Activated CD8-positive, alpha-beta T cell treated with anti-CD3 and anti-CD28 coated beads for 36 hours (primary cell): ENCODE data around the gene CD44. TPM values are rescaled to one million over a fixed set of nuclear protein-coding genes. Genes with fewer than 3 reads are reported as not detected.

ENCODE experiments used
- ATAC-seq: fragments of 200-7000 bp; cut with Tn5 transposase; one replicate; pipeline ENCODE4 v1.10.0; 2021; ENCODE audit warnings: mild to moderate bottlenecking, moderate library complexity
- CTCF ChIA-PET: fragments of 350-600 bp; sonication (Branson Sonifier 250); formaldehyde crosslinking; loops from one replicate; lab custom pipeline; 2021; ENCODE audit warnings: antibody characterized with exemption; lab: Charles Lee
- POLR2A ChIA-PET: fragments of 350-600 bp; sonication (Branson Sonifier 250); formaldehyde crosslinking; loops from one replicate; lab custom pipeline; 2021; ENCODE audit warnings: antibody characterized with exemption; lab: Charles Lee
- DNase-seq: peaks from one replicate; pipeline ENCODE4 v3.0.0-alpha.2; 2020
- H3K27ac Mint-ChIP-seq: one replicate; pipeline ENCODE4 v1.8.0; 2021; ENCODE audit warnings: mild to moderate bottlenecking, mixed read lengths
- H3K27me3 Mint-ChIP-seq: one replicate; pipeline ENCODE4 v1.8.0; 2021; ENCODE audit warnings: mixed read lengths
- H3K36me3 Mint-ChIP-seq: one replicate; pipeline ENCODE4 v1.8.0; 2021; ENCODE audit warnings: low read depth, mixed read lengths
- H3K4me1 Mint-ChIP-seq: one replicate; pipeline ENCODE4 v1.8.0; 2021; ENCODE audit warnings: low read depth, mixed read lengths
- H3K4me3 Mint-ChIP-seq: one replicate; pipeline ENCODE4 v1.8.0; 2021; ENCODE audit warnings: mild to moderate bottlenecking, moderate library complexity, mixed read lengths
- H3K9me3 Mint-ChIP-seq: one replicate; pipeline ENCODE4 v1.8.0; 2021; ENCODE audit warnings: mixed read lengths
- intact Hi-C: fragments of 100-400 bp; cut with micrococcal nuclease; formaldehyde crosslinking; loops from one replicate; pipeline ENCODE4 v1.10.0; 2022
- total RNA-seq, 2 experiments: library from RNA; stranded (reverse); gene quantifications; one replicate each; pipeline ENCODE4 v1.2.3, GENCODE V29; 2021
- TF ChIP-seq, protein P1 (sequence below): fragments of 200-600 bp; IDR thresholded peaks from one replicate; pipeline ENCODE4 v1.8.0; 2022; ENCODE audit warnings: antibody characterized with exemption, mild to moderate bottlenecking

CD44 gene
- total RNA-seq, 2 experiments from 2014 or later, result 363 to 373 TPM

DNA sequence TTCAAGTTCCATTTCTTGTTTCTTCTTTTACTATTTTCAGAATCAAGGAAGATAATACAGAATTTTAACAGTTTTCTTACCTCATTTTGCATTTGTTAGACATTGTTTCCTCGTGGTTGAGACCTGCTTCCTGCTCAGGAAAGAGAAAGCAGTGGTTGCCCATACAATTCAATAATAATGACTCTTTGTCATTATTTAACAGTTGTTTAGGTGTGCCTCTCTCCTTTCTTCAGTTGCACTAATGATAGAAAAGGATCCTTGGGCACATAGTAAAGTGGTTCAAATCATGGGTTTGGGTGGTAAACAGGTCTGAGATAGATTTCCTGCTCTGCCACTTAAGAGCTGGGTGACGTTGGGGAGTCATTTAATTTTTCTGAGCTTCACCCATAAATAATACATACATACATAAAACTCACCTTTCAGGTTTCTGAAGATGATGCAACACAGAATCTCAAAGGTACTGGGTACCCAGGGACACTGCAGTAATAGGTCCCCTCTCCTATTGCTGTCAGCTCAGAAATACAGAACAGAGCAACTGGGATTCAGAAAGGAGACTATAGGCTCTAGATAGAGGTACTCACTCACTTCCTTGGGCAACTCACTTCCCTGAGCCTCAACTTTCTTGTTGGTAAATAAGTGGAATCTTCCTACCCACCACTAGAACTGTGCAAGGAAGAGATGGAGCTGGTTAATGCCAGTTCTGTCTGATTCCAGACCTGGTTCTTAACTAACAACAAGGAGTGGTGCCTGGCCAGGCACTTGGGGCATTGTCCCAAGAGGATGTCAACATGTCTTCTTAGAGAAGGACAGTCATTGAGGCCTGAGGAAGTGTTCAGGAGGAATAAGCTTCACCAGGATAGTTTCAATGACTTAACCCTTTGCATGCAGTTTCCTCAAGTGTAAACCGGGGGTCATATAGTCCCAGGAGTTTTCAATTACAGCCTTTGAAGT lies 34.9 kb downstream of the CD44 start:
- Mint-ChIP-seq H3K4me1 (peaks cover 94% of the 10 kb centered on the region), H3K27ac (peak overlapping the region; percentile 84), H3K36me3 (peaks cover 79% of the 10 kb centered on the region), H3K9me3 (peaks cover 2% of the 10 kb centered on the region), H3K4me3 (peak overlapping the region; percentile 36), H3K27me3 (no peaks in the 10 kb centered on the region)
- no peak for ATAC-seq
- intact Hi-C loops, result no loop called here
- DNase-seq, result no peak
- TF ChIP-seq, protein P1, sequence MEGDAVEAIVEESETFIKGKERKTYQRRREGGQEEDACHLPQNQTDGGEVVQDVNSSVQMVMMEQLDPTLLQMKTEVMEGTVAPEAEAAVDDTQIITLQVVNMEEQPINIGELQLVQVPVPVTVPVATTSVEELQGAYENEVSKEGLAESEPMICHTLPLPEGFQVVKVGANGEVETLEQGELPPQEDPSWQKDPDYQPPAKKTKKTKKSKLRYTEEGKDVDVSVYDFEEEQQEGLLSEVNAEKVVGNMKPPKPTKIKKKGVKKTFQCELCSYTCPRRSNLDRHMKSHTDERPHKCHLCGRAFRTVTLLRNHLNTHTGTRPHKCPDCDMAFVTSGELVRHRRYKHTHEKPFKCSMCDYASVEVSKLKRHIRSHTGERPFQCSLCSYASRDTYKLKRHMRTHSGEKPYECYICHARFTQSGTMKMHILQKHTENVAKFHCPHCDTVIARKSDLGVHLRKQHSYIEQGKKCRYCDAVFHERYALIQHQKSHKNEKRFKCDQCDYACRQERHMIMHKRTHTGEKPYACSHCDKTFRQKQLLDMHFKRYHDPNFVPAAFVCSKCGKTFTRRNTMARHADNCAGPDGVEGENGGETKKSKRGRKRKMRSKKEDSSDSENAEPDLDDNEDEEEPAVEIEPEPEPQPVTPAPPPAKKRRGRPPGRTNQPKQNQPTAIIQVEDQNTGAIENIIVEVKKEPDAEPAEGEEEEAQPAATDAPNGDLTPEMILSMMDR, result no peak
- POLR2A ChIA-PET, result interaction anchor here (1.0 to 8.6 kb wide), 8 partner anchors 8 to 137 kb away, joined by 3 to 68 read pairs (median 6); partner anchors contain the start of gene CD44
- CTCF ChIA-PET, result interaction anchor here (0.7 to 3.6 kb wide), 8 partner anchors 7 to 64 kb away, joined by 3 to 28 read pairs (median 4); no protein-coding TSS in a partner anchor

DNA sequence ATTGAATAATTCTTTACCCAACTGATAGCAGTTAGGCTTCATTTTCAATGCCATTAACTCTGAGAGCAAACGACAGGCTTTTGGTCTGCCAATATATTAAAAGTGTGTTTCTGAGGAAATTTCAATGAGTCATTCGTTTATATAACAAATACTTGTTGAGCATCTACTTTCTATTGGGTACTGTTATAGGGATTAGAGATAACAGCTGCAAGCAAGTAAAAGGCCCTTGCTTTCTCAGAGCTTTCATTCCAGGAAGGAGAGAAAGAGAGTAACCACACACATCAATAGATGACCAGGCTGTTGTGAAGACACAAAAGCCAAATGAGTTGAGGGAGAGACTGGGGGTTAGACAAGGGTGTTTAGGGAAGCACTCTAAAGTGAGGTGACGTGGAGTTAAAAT lies 35.7 kb downstream of the CD44 start:
- ATAC-seq (peak; percentile 29), DNase-seq (no peak)
- intact Hi-C loops, result loop anchor here (5.0 kb wide), 1 partner anchor 63 kb away; no protein-coding TSS in a partner anchor
- TF ChIP-seq, protein P1, result no peak
- Mint-ChIP-seq H3K9me3 (peaks cover 2% of the 10 kb centered on the region), H3K4me3 (no peak overlapping the region), H3K4me1 (peaks cover 94% of the 10 kb centered on the region), H3K27ac (peak overlapping the region; percentile 84), H3K36me3 (peaks cover 79% of the 10 kb centered on the region), H3K27me3 (no peaks in the 10 kb centered on the region)
- POLR2A ChIA-PET, result interaction anchor here (1.0 to 8.6 kb wide), 8 partner anchors 8 to 138 kb away, joined by 3 to 68 read pairs (median 6); partner anchors contain the start of gene CD44
- CTCF ChIA-PET, result interaction anchor here (0.7 to 3.6 kb wide), 6 partner anchors 8 to 63 kb away, joined by 3 to 28 read pairs (median 4); no protein-coding TSS in a partner anchor

DNA sequence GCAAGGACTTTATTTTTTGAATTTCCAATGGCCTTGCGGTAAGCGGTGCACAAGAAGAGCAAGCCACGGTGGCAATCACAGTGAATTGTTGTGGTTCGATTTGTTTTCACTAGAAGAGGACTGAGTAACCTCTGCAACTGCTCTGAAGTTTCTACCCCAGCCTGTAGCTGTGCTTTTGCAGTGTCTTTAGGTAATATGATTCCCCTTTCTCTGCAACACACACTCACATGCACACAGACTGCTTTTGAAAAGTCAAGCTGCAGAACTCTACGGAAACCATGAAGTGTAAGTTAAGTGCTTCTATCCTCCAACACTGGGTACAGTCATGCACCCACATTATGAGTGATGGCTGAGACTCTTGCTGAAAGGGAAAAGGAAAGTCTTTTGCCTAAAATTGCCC lies 38.4 kb downstream of the CD44 start:
- POLR2A ChIA-PET, result interaction anchor here (0.7 to 8.6 kb wide), 11 partner anchors 10 to 260 kb away, joined by 3 to 68 read pairs (median 3); partner anchors contain the start of gene CD44
- TF ChIP-seq, protein P1, result no peak
- Mint-ChIP-seq H3K27ac (peak overlapping the region; percentile 89), H3K9me3 (no peaks in the 10 kb centered on the region), H3K27me3 (no peaks in the 10 kb centered on the region), H3K36me3 (peaks cover 81% of the 10 kb centered on the region), H3K4me1 (peaks cover 90% of the 10 kb centered on the region), H3K4me3 (no peak overlapping the region)
- DNase-seq, result peak; percentile 69
- intact Hi-C loops, result loop anchor here (1.0 to 5.0 kb wide), 3 partner anchors 11 to 60 kb away; no protein-coding TSS in a partner anchor
- ATAC-seq, result peak; percentile 72
- CTCF ChIA-PET, result interaction anchor here (0.7 to 8.3 kb wide), 11 partner anchors 11 to 214 kb away, joined by 3 to 89 read pairs (median 4); no protein-coding TSS in a partner anchor

DNA sequence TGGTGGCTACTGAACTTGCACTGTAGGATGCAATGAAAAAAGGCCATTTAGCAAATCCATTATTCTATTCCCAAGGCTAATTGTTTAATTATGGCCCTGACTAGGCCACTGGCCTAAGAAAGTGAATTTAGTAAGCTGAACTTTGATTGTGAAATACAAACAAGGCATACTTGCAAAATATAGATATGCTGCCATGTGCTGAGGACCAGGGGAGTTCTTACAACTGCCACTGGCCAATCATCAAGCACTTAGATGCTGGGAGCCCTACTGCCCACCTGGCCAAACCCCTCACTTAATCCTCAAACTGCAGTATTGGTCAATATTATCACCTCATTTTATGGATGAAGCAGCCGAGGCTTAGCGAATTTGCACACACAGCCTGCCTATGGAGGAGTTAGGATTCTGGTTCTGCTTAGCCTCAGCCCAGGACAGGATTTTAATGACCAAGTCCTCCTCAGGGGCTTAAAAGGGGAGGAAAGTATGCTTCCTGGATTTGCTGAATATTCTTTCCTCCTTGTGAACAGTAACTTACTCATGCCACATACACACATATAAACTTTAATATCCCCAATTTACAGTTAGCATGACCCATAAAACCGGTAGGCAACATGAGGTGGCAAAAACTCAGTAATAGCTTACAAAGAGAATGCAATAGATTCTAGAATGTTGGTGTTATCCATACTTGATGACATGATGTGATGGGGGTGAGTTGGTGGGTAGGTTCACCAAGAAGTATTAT lies 39.3 kb downstream of the CD44 start:
- POLR2A ChIA-PET, result interaction anchor here (0.7 to 8.6 kb wide), 13 partner anchors 11 to 260 kb away, joined by 3 to 68 read pairs (median 4); partner anchors contain the start of gene CD44
- Mint-ChIP-seq H3K27me3 (no peaks in the 10 kb centered on the region), H3K36me3 (peaks cover 82% of the 10 kb centered on the region), H3K4me3 (no peak overlapping the region), H3K27ac (peak overlapping the region; percentile 89), H3K4me1 (peaks cover 90% of the 10 kb centered on the region), H3K9me3 (no peaks in the 10 kb centered on the region)
- intact Hi-C loops, result loop anchor here (5.0 kb wide), 1 partner anchor 59 kb away; no protein-coding TSS in a partner anchor
- TF ChIP-seq, protein P1, result no peak
- ATAC-seq (no peak), DNase-seq (no peak)
- CTCF ChIA-PET, result interaction anchor here (1.0 to 8.3 kb wide), 10 partner anchors 12 to 251 kb away, joined by 3 to 89 read pairs (median 4); no protein-coding TSS in a partner anchor
